Stimulated activated CD4-positive, alpha-beta T cell treated with anti-CD3 and anti-CD28 coated beads, Interleukin-12 subunit alpha, Interleukin-12 subunit beta, amount 100 ng/mL, for 4 hours (primary cell): ENCODE measurements around the gene DUSP8.
A peak's percentile ranks its signal among the peaks of the same experiment; 100 is the strongest.
"Not testable (repeated sequence)": the region's sequence is repeated elsewhere in the genome, so short reads cannot be mapped to it uniquely, and the experiment has no call there.

Source experiments
- DNase-seq: peaks from one replicate; pipeline ENCODE4 v3.0.0-alpha.2; 2020

Gene DUSP8

DNA sequence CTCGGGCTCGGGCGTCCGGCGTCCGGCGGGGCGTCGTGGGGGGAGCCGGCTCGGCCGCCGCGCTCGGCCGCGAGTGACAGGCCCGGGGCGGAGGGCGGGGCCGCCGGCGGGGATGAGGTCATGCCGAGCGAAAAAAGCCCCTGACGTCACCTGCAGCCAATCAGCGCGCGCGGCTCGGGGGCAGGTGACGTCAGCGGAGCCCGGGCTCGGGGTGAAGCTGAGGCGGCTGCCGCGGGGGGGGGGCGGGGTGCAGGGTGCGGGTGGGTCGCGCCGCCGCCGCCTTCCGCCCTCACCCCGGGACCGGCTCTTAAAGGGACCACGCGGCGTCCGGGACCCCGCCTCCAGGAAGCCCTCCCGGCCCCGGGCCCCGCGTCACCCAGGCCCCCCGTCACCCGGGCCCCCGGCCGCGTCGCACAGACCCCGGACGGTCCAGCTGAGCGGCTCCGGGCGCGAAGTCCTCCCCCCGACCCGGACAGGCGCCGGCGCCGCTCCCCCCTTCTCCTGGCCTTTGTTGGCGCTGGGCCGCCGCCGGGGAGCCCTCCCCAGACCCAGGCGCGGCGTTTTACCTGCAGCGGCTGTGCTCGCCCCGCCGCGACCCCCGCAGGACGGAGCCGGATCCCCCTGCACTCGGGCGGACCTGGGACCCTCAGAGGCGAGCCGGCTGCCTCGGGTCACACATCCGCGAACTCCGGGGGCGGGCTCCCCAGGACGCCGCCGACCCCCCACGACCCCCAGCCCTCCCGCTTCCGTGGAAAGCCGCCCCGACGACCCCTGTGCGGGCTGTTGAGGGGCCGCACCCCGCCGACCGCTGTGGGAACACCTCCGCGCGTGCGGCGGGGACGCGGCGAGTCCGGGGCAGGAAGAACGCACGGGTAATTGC lies at the start of gene DUSP8:
Gene DUSP8 (minus strand): TSS at position 75 of the 880 bp plus-strand sequence. CDS start 6,445 bp downstream, outside the sequence.
- DNase-seq = peak; percentile 93

GRCh38 chr11:1619449-1619848 lies 47.4 kb upstream of the DUSP8 start:
- DNase-seq = no peak

DNA sequence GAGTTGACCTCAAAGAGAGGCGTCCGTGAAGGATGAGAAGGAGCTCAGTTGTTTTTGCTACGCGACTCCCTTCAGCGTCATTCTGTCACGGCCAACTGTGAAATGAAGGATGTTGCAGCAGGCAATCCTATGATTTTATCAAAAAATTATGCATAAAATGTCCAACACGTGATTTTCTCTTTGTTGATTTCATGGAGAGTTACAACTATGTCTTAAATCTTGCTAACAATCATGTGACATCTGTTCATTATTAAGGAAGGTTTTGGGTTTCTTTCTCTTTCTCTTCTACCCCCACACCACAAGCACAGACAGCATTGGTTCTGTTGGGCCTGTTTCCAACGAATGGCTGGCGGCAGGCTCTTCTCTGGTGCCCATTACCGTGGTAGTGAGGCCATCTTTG lies 46.2 kb upstream of the DUSP8 start:
- no peak for DNase-seq

- no peak for DNase-seq
Observed at GRCh38 chr11:1608363-1608762, 36.3 kb upstream of the DUSP8 start, which contains the start of gene KRTAP5-3. Gene KRTAP5-3, minus strand, starts transcription at chr11:1608463. Its CDS starts 78 bp downstream, at chr11:1608385.

GRCh38 chr11:1607901-1608300 lies 35.8 kb upstream of the DUSP8 start:
- DNase-seq = not testable (repeated sequence)

GRCh38 chr11:1607156-1607845 lies 35.2 kb upstream of the DUSP8 start:
- DNase-seq = not testable (repeated sequence)

DNA sequence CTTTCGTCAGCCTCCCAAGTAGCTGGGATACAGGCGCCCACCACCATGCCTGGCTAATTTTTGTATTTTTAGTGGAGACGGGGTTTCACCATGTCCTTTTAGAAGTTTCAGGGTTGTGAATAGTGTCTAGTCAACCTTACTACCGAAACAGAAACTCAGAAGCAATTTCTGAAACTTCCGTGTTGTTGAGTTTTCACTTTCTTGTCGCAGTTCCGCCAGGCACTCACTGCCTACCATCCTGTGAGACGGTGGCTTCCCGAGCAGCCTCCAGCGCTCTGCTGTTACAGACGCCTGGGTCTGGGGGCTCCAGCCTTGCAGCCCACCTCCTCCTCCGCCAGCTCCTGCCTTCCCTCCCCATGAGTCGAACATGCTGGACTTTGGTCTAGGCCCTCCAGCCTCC lies 33.9 kb upstream of the DUSP8 start:
- not testable (repeated sequence) for DNase-seq

DNA sequence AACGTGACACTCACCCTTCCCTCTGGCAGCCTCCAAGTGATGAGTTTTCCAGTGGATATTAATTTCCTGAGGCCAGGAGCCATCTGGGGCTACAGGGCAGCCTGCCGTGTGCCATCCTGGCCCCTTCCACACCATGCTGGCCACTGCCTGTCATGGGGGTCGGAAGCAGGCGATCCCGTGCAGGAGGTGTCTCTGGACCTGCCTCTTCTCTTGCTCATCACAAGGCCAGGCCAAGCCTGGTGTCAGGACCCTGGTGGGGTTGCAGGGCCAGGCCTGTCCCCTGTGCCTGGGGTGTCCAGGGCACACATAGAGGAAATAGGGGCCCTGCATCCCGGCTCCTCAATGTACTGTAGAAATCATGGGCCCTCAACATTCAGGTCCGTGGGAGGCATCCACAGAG lies 32.6 kb upstream of the DUSP8 start:
- no peak for DNase-seq

GRCh38 chr11:1604181-1604580 lies 32.1 kb upstream of the DUSP8 start:
- DNase-seq = no peak

DNA sequence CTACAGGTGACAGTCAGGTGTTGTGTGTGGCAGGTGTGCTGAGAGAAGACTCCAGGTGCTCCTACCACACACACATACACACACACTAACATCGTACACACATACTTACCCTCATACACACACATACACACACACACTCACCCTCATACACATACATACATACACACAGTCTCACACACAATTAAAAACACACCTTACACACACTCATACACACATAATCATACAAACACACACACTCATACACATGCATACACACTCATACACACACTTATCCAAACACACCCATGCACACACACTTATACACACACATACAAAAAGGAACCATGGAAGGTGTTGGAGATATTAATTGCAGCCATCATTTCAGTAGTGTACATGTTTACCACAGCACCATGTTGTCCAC lies 31.6 kb upstream of the DUSP8 start:
- no peak for DNase-seq

GRCh38 chr11:1601663-1602062 lies 29.6 kb upstream of the DUSP8 start:
- DNase-seq = not testable (repeated sequence)

- DNase-seq = no peak
Observed at GRCh38 chr11:1600626-1601025, 28.6 kb upstream of the DUSP8 start.

DNA sequence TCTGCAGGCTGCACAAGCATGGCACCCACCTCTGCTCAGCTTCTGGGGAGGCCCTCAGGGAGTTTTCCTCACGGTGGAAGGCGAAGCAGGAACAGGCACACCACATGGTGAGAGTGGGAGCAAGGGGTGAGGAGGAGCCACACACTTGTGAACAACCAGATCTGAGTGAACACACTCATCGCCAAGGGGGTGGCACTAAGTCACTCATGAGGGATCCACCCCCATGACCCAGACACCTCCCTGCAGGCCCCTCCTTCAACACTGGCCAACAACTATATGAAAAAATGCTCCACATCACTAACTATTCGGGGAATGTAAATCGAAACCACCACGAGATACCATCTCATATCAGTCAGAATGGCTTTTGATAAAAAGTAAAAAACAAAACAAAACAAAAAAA lies 26.7 kb upstream of the DUSP8 start:
- DNase-seq = no peak

DNA sequence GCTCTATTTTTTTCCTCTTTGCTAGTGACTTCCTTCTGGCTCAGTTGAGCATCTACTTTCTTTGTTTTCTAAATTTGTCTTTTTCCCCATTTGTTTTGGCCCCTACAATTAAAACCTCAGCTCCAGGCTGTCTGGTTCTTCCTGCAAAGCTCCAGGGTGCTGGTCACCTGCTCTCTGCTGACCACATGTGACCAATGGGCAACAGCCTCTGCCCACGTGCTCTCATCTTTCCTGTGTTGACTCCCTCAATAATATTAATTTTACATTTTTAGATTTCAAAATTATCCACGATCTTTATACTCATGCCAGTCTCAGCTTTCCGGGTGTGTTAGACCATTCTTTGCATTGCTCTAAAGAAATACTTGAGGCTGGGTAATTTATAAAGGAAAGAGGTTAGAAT lies 26.3 kb upstream of the DUSP8 start:
- not testable (repeated sequence) for DNase-seq

GRCh38 chr11:1597994-1598380 lies 25.9 kb upstream of the DUSP8 start, which contains the start of gene KRTAP5-2:
Gene KRTAP5-2, minus strand, starts transcription at chr11:1598294. Its CDS starts 44 bp downstream, at chr11:1598250.
- DNase-seq = no peak

DNA sequence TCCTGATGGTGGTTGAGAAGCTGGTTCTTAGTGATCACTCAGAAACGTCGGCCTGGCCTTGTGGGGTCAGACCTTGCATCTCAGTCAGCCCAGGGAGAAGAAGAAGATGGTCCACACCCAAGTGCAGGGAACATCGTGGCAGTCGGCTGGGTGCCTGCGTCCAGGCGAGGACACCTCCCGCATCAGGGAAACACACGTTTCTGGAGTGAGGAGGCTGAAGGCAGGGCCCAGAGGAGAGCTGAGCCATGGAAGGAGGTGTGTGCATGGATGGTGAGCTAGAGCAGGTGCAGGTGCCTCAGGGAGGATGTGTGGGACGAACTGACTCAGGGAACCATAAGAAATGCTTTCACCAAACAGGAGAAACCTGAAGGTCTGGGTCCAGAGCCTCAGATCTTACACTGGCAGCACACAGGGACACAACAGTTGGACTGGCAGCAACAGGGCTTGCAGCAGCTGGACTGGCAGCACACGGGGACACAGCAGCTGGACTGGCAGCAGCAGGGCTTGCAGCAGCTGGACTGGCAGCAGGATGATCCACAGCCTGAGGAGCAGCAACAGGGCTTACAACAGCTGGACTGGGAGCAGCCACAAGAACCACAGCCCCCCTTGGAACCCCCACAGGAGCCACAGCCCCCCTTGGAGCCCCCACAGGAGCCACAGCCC lies 25.4 kb upstream of the DUSP8 start:
- no peak for DNase-seq

GRCh38 chr11:1596576-1597121 lies 24.6 kb upstream of the DUSP8 start:
- DNase-seq = not testable (repeated sequence)

- DNase-seq = not testable (repeated sequence)
Observed at GRCh38 chr11:1595994-1596575, 24.0 kb upstream of the DUSP8 start.

GRCh38 chr11:1592628-1593027 lies 20.6 kb upstream of the DUSP8 start:
- DNase-seq = no peak

GRCh38 chr11:1589996-1590395 lies 17.9 kb upstream of the DUSP8 start:
- no peak for DNase-seq

DNA sequence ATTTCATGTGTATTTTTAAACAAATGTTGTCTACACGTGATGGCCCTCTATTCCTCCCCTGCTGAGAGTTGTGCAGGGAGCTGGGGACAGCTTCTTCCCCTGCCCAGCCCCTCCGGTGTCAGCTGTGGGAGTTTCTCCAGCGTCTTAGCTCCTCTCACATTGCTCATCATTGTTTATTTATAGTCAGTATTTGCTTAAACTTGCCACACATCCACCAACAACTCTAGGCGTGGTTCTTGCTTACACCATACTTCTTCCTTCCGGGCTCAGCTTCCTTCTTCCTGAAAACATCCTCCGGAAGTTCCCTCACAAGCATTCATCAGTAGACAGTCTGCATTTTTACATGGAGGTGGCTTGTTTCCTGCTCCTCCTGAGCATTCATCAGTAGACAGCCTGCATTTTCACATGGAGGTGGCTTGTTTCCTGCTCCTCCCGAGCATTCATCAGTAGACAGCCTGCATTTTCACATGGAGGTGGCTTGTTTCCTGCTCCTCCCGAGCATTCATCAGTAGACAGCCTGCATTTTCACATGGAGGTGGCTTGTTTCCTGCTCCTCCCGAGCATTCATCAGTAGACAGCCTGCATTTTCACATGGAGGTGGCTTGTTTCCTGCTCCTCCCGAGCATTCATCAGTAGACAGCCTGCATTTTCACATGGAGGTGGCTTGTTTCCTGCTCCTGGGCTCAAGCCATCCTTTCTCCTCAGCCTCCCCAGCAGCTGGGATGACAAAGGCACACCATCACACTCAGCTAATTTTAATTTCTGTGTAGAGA lies 17.3 kb upstream of the DUSP8 start:
- not testable (repeated sequence) for DNase-seq

- no peak for DNase-seq
Observed at GRCh38 chr11:1586699-1587098, 14.6 kb upstream of the DUSP8 start.
